ENCODE measurements around the gene GALNT1.

DNA sequence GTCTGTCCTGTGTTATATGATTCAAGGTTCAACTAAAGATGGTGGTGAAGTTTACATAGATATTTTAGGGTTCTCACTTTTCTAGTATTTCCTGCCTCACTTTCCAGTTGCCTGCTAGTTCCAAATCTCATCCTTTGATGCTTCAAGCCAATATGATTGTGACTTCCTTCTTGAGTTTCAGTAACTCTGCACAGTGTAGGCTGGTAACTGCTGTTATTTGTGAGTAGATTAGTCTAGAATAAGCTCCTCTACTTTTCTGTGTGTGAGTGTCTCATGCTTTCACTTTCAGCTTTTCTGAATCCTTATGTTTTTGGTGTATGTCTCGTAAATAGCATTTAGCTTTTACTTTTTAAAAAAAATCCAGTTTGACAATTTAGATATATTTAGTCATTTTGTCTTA lies 42.6 kb downstream of the GALNT1 start:
- TF ChIP-seq, protein P1, sequence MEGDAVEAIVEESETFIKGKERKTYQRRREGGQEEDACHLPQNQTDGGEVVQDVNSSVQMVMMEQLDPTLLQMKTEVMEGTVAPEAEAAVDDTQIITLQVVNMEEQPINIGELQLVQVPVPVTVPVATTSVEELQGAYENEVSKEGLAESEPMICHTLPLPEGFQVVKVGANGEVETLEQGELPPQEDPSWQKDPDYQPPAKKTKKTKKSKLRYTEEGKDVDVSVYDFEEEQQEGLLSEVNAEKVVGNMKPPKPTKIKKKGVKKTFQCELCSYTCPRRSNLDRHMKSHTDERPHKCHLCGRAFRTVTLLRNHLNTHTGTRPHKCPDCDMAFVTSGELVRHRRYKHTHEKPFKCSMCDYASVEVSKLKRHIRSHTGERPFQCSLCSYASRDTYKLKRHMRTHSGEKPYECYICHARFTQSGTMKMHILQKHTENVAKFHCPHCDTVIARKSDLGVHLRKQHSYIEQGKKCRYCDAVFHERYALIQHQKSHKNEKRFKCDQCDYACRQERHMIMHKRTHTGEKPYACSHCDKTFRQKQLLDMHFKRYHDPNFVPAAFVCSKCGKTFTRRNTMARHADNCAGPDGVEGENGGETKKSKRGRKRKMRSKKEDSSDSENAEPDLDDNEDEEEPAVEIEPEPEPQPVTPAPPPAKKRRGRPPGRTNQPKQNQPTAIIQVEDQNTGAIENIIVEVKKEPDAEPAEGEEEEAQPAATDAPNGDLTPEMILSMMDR (IDR thresholded peaks at IDR 0.05), result no peak
- no peak for TF ChIP-seq POLR2A (IDR thresholded peaks at IDR 0.05)
- TF ChIP-seq POLR2AphosphoS5 (IDR thresholded peaks at IDR 0.05), result no peak

All from prostate gland (tissue), 2 donors.